Osteoblast (primary cell): ENCODE measurements around the gene CUX1. TPM values are rescaled to one million over a fixed set of nuclear protein-coding genes. Genes with fewer than 3 reads are reported as not detected.

ENCODE experiments used
- DNase-seq: peaks from one replicate; pipeline ENCODE4 v3.0.0; 2011; ENCODE audit warnings: low spot score, mixed read lengths; ENCODE audit not compliant: insufficient read length; ENCODE audit errors: missing footprints
- H2AFZ ChIP-seq: 2 replicates; pipeline ENCODE4 v1.6.0; 2011; ENCODE audit warnings: mild to moderate bottlenecking, low read length
- H3K27ac ChIP-seq: 2 replicates; pipeline ENCODE4 v1.5.1; 2011; ENCODE audit warnings: mild to moderate bottlenecking, low read depth, low read length, moderate library complexity
- H3K27me3 ChIP-seq: 2 replicates; pipeline ENCODE4 v1.6.0; 2012; ENCODE audit warnings: mild to moderate bottlenecking, control low read depth, inconsistent platforms, low read length, moderate library complexity; ENCODE audit not compliant: insufficient read depth
- H3K36me3 ChIP-seq: 2 replicates; pipeline ENCODE4 v1.5.1; 2011; ENCODE audit warnings: mild to moderate bottlenecking, low read length, control low read depth, moderate library complexity; ENCODE audit not compliant: insufficient read depth
- H3K4me1 ChIP-seq: 2 replicates; pipeline ENCODE4 v1.5.1; 2011; ENCODE audit warnings: mild to moderate bottlenecking, low read length, control low read depth, moderate library complexity; ENCODE audit not compliant: insufficient read depth
- H3K4me2 ChIP-seq: 2 replicates; pipeline ENCODE4 v1.6.0; 2011; ENCODE audit warnings: mild to moderate bottlenecking, low read length; ENCODE audit not compliant: insufficient read depth
- H3K4me3 ChIP-seq: fragments of 200-600 bp; sonication (generic); 3 replicates; pipeline ENCODE4 v1.5.1; 2012; ENCODE audit warnings: mild to moderate bottlenecking, low read length, inconsistent platforms; ENCODE audit not compliant: insufficient read depth
- H3K79me2 ChIP-seq: 2 replicates; pipeline ENCODE4 v1.6.0; 2012; ENCODE audit warnings: mild to moderate bottlenecking, low read length, control low read depth, inconsistent platforms; ENCODE audit not compliant: insufficient read depth
- H3K9me3 ChIP-seq: 2 replicates; pipeline ENCODE4 v1.5.1; 2011; ENCODE audit warnings: low read depth, low read length, control low read depth
- H4K20me1 ChIP-seq: 2 replicates; pipeline ENCODE4 v1.6.0; 2012; ENCODE audit warnings: mild to moderate bottlenecking, low read length, control low read depth; ENCODE audit not compliant: insufficient read depth
- total RNA-seq: library from RNA; depleted of rRNA; stranded (reverse); fragments of >200 nt; gene quantifications from 2 replicates; pipeline ENCODE4 v1.2.3, GENCODE V29; 2012
- TF ChIP-seq, protein P1 (sequence below): IDR thresholded peaks from 2 replicates; pipeline ENCODE4 v1.5.1; 2011; ENCODE audit warnings: mild to moderate bottlenecking, low read depth, low read length, moderate library complexity; ENCODE audit errors: extremely low read depth

The CUX1 gene
- total RNA-seq, 1 donor = 41.6 TPM

DNA sequence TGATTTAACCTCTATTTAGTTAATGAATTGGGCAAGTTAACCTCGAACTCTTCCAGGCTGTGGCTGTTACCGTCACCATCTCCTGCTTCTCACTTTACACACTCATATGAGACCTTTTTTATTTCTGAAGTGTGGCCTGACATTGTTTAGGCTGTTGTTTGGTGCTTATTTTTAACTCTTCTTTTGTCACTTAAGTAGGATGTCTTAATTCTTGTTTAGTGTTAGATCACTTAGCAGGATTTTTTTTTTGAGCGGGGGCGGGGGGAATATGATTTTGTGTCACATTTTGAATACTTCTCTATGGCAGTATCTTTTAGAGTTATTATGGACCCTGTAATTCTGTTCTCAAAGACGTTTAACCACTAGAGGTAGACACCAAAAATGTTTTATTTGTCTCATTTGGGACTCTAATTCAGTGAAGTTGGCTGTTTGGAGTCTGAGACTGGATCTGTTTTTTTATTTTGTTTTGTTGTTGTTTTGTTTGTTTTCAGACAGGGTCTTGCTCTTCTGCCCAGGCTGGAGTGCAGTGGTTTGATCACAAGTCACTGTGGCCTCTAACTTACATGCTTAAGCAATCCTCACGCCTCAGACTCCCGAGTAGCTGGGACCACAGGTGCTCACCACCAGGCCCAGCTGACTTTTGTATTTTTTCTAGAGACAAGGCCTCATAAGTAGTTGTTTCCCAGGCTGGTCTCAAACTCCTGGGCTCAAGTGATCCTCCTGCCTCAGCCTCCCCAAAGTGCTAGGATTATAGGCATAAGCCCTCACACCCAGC is 73.5 kb downstream of the CUX1 start:
- H3K4me2 ChIP-seq = no peak overlapping the region
- no peak overlapping the region for H2AFZ ChIP-seq
- H3K36me3 ChIP-seq = no peaks in the 10 kb centered on the region
- H3K27me3 ChIP-seq = no peaks in the 10 kb centered on the region
- H3K4me1 ChIP-seq = no peaks in the 10 kb centered on the region
- peaks cover 80% of the 10 kb centered on the region for H3K79me2 ChIP-seq
- peaks cover 33% of the 10 kb centered on the region for H4K20me1 ChIP-seq
- TF ChIP-seq, protein P1, sequence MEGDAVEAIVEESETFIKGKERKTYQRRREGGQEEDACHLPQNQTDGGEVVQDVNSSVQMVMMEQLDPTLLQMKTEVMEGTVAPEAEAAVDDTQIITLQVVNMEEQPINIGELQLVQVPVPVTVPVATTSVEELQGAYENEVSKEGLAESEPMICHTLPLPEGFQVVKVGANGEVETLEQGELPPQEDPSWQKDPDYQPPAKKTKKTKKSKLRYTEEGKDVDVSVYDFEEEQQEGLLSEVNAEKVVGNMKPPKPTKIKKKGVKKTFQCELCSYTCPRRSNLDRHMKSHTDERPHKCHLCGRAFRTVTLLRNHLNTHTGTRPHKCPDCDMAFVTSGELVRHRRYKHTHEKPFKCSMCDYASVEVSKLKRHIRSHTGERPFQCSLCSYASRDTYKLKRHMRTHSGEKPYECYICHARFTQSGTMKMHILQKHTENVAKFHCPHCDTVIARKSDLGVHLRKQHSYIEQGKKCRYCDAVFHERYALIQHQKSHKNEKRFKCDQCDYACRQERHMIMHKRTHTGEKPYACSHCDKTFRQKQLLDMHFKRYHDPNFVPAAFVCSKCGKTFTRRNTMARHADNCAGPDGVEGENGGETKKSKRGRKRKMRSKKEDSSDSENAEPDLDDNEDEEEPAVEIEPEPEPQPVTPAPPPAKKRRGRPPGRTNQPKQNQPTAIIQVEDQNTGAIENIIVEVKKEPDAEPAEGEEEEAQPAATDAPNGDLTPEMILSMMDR = no peak
- no peak overlapping the region for H3K4me3 ChIP-seq
- DNase-seq = no peak
- H3K27ac ChIP-seq = no peak overlapping the region
- no peaks in the 10 kb centered on the region for H3K9me3 ChIP-seq

DNA sequence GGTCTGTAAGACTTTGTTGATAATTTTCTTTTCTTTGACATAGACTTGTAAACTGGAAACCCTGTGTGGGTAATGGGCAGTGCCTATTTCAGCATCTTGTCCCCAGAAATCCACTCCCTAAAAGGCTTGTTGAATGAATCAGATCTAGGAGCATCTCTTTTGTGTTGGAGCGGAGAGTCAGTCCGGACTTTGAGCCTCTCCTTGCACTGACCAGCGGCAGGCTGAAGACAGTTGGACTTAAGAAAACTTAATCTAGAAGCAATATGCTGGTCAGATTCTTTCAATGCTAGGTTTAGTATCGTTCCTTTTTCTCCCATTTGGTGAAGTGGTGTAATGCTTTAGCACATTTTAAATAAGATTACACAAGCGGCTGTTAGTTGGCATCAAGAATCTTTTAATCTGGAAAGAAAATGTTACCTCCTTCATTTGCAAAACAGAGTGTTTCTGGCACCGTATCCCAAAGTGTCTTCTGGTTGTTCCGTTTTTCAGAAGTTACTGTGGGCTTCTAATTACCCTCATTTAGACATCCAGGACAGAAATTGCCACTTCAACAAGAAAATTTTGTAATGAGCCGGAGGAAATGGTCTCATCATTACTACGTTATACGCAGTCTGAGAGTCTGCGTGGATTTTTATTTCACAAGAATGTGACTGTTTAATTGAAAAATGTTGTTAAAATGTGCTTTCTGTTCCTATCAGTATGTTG is 74.7 kb downstream of the CUX1 start:
- no peak overlapping the region for H2AFZ ChIP-seq
- no peaks in the 10 kb centered on the region for H3K27me3 ChIP-seq
- TF ChIP-seq, protein P1 = no peak
- H3K27ac ChIP-seq = no peak overlapping the region
- H3K4me1 ChIP-seq = no peaks in the 10 kb centered on the region
- no peaks in the 10 kb centered on the region for H3K36me3 ChIP-seq
- H3K79me2 ChIP-seq = peaks cover 79% of the 10 kb centered on the region
- no peak overlapping the region for H3K4me2 ChIP-seq
- H4K20me1 ChIP-seq = peaks cover 40% of the 10 kb centered on the region
- no peaks in the 10 kb centered on the region for H3K9me3 ChIP-seq
- no peak for DNase-seq
- H3K4me3 ChIP-seq = no peak overlapping the region

DNA sequence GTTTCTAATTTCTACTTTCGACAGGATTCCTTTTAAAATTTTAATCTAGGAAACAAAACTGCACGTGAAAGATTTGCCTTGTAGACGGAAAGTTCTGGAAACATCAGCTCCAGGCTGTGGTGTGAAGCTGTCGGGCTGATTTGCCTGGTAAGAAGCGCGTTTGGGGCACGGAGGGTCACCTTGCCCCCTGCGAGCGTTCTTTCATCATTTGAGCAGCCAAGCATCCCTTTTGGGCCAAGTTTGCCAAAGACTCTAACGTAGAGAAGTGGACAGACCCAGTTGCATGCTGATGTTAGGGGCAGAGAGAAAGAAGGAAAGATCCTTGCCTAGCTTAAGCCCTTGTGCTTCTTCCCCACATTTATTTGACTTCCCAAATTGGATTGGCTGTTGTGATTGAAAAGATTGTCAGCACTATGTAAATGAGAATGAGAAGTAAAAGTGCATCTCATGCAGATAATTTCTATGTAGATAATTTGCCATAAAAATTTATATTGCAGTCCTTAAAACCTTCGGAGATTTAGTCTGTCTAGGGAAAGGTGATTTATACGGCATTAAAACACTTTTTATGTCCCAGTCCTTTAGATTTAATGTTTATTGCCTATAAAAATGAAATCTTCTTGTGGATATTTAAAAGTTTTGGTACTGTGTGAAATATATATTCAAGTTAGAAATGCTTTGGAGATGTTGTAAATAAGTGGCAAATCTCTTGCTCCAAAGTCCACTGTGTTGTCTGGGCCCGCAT is 76.1 kb downstream of the CUX1 start:
- no peak for DNase-seq
- Histone ChIP-seq H2AFZ (no peak overlapping the region), H4K20me1 (peaks cover 39% of the 10 kb centered on the region), H3K4me3 (no peak overlapping the region), H3K27ac (no peak overlapping the region), H3K4me2 (no peak overlapping the region), H3K9me3 (no peaks in the 10 kb centered on the region), H3K4me1 (no peaks in the 10 kb centered on the region), H3K27me3 (no peaks in the 10 kb centered on the region), H3K79me2 (peaks cover 74% of the 10 kb centered on the region), H3K36me3 (no peaks in the 10 kb centered on the region)
- TF ChIP-seq, protein P1 = no peak

DNA sequence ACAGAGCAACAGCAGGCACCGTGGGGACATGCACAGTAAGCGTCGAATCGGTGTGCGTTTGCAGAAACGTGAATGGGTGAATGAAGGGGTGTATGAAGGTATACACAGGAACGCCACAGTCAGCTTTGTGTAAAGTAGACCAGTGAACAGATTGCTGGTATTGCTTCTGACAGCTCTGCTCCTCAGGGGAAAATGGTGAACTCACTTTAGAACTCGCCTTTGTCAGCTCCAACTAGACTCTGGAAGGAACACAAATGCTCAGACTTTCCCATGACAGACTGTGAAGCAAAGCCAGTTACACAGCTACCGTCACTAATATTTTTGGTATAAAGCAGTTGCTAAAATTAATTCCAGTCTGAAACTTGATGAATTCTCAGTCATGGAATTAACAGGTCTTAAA is 78.9 kb downstream of the CUX1 start:
- no peak overlapping the region for H2AFZ ChIP-seq
- no peak for DNase-seq

More for the DNA sequence above, 78.9 kb downstream of the CUX1 start:
- peaks cover 55% of the 10 kb centered on the region for H4K20me1 ChIP-seq
- H3K27ac ChIP-seq = no peak overlapping the region
- H3K4me2 ChIP-seq = no peak overlapping the region
- H3K36me3 ChIP-seq = no peaks in the 10 kb centered on the region
- H3K4me1 ChIP-seq = peaks cover 14% of the 10 kb centered on the region
- no peak overlapping the region for H3K4me3 ChIP-seq
- no peaks in the 10 kb centered on the region for H3K9me3 ChIP-seq
- peaks cover 69% of the 10 kb centered on the region for H3K79me2 ChIP-seq
- H3K27me3 ChIP-seq = no peaks in the 10 kb centered on the region
- TF ChIP-seq, protein P1 = no peak
